ENCODE measurements around the gene UBE2G2. TPM values are rescaled to one million over a fixed set of nuclear protein-coding genes. Genes with fewer than 3 reads are reported as not detected.

Gene UBE2G2
- total RNA-seq, 2 donors from 2014 or later = 46.9 to 75.7 TPM

DNA sequence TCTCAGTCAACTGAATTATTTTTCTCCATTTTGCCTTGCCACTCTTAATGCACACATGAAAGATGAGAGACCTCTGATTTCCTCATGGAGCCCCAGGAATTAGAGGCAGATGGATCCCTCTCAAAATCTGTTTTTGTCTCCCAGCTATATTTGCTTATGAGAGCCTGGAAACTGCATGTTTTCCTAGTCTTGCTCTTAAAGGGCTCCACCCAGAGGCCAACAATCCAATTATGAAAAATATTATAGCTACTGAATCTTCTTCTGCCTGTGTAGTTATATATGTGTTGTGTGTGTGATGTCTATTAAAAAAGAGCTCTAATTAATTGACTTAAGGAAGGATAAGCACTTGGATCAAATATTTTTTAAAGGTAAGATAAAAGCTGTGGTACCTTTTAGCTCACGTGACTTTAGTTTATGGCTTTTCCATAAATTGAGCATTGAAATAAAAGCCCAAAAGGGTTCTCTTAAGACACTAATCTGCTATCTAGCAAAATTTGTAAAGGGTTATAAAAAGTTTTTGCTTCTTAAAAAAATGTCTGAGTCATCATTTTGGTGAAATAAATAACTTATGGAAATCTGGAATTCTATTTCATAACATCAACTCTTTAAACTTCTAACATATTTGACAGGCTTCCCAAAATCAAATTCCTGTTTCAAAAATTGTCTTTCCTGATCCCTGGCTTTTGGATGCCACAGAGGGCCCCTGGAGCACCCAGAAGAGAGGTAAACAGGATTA is 59.0 kb downstream of the UBE2G2 start:
- TF ChIP-seq POLR2AphosphoS5 (IDR thresholded peaks at IDR 0.05) (no peak), CTCF (IDR thresholded peaks at IDR 0.05) (no peak), POLR2A (IDR thresholded peaks at IDR 0.05) (no peak)
- H3K27ac ChIP-seq = no peak overlapping the region
- no peaks in the 10 kb centered on the region for H3K36me3 ChIP-seq
- intact Hi-C loops (cut with DNase I) = no loop called here
- H3K4me1 ChIP-seq (replicated peaks) = no peaks in the 10 kb centered on the region
- 60% methylated on average over 1 of the region's 1 CpG for WGBS
- no peaks in the 10 kb centered on the region for H3K9me3 ChIP-seq
- no peak for DNase-seq (ENCODE audit: low spot score)
- H3K4me3 ChIP-seq = no peak overlapping the region
- no peaks in the 10 kb centered on the region for H3K27me3 ChIP-seq (replicated peaks; ENCODE audit: insufficient read depth)

DNA sequence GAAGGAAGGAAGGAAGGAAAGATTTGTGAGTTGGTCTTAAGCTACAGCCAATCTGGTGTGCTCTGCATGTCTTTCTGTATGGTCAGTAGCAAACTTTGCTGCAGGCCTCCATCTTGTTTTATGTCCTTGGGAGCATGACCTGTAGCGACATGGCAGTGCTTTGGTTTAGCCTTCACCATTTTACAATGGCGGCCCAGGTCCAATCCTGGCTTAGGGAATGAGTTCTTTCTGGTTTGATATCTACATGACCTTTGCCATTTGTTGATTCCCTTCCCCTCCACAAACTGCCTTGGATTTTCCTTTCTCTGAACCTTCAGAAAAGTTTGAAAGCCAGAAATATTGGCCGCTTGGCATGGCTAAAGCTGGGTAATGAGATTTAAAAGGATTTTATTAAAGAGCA is 59.7 kb downstream of the UBE2G2 start:
- H3K4me1 ChIP-seq (replicated peaks) = no peaks in the 10 kb centered on the region
- TF ChIP-seq CTCF (IDR thresholded peaks at IDR 0.05) (no peak), POLR2AphosphoS5 (IDR thresholded peaks at IDR 0.05) (no peak), POLR2A (IDR thresholded peaks at IDR 0.05) (no peak)
- no peaks in the 10 kb centered on the region for H3K9me3 ChIP-seq
- no peak for DNase-seq (ENCODE audit: low spot score)
- no peaks in the 10 kb centered on the region for H3K27me3 ChIP-seq (replicated peaks; ENCODE audit: insufficient read depth)
- 91% methylated on average over 3 of the region's 3 CpGs for WGBS
- no peak overlapping the region for H3K4me3 ChIP-seq
- no peaks in the 10 kb centered on the region for H3K36me3 ChIP-seq
- H3K27ac ChIP-seq = no peak overlapping the region
- intact Hi-C loops (cut with DNase I) = no loop called here

- no peak overlapping the region for H3K27ac ChIP-seq
- no peaks in the 10 kb centered on the region for H3K27me3 ChIP-seq (replicated peaks; ENCODE audit: insufficient read depth)
- H3K9me3 ChIP-seq = no peaks in the 10 kb centered on the region
- H3K4me3 ChIP-seq = no peak overlapping the region
- no peaks in the 10 kb centered on the region for H3K36me3 ChIP-seq
- no peak for DNase-seq (ENCODE audit: low spot score)
- intact Hi-C loops (cut with DNase I) = no loop called here
- peaks cover 3% of the 10 kb centered on the region for H3K4me1 ChIP-seq (replicated peaks)
- no peak for TF ChIP-seq CTCF (IDR thresholded peaks at IDR 0.05)
- TF ChIP-seq POLR2AphosphoS5 (IDR thresholded peaks at IDR 0.05) = no peak
- TF ChIP-seq POLR2A (IDR thresholded peaks at IDR 0.05) = no peak
- WGBS = 83% methylated on average over 7 of the region's 7 CpGs
Measured at GRCh38 chr21:44740742-44741141, 60.9 kb downstream of the UBE2G2 start.

DNA sequence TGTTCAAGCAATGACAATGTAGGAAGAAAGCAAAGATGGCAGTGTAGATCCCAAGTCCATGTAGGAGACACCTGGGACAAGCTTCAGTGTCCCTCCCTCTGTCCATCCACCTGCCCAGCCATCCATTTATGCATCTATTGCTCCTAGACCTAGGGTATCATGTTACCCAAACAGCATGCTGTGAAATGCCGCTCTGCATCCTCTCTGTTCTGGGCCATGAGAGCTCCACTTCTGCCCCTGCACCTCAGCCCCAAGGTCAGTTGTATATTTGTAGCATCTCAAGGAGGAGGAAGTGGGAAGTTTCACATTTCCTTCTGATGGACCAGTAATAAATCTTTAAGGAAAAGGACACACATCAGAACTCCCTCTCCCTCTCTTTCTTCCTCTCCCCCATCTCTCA is 62.3 kb downstream of the UBE2G2 start:
- no peak for DNase-seq (ENCODE audit: low spot score)
- 82% methylated on average over 1 of the region's 1 CpG for WGBS
- H3K9me3 ChIP-seq = no peaks in the 10 kb centered on the region
- intact Hi-C loops (cut with DNase I) = no loop called here
- no peaks in the 10 kb centered on the region for H3K36me3 ChIP-seq
- TF ChIP-seq POLR2A (IDR thresholded peaks at IDR 0.05) (no peak), POLR2AphosphoS5 (IDR thresholded peaks at IDR 0.05) (no peak), CTCF (IDR thresholded peaks at IDR 0.05) (no peak)
- no peaks in the 10 kb centered on the region for H3K27me3 ChIP-seq (replicated peaks; ENCODE audit: insufficient read depth)
- H3K4me1 ChIP-seq (replicated peaks) = peaks cover 3% of the 10 kb centered on the region
- H3K27ac ChIP-seq = no peak overlapping the region
- no peak overlapping the region for H3K4me3 ChIP-seq

DNA sequence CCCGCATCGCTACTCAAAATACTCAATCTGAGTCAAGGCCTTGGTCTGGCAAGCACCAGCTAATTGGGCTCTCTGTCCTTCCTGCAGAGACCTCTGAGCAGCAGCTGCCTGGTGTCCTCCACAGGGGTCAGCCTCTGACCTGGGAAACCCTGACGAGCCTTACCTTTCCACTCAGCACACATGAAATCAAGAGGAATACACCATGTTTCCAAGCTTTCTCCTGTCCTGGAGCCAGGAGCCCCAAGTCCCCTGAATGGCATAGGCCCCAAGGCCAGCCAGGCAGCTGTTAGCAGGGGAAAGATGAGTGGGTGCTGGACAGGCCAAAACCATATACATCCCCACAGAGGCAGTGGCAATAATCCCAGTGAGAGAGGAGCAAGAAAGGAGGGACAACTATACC is 63.0 kb downstream of the UBE2G2 start:
- no peaks in the 10 kb centered on the region for H3K9me3 ChIP-seq
- no peak for DNase-seq (ENCODE audit: low spot score)
- H3K4me1 ChIP-seq (replicated peaks) = peaks cover 3% of the 10 kb centered on the region
- intact Hi-C loops (cut with DNase I) = no loop called here
- no peaks in the 10 kb centered on the region for H3K27me3 ChIP-seq (replicated peaks; ENCODE audit: insufficient read depth)
- H3K27ac ChIP-seq = no peak overlapping the region
- TF ChIP-seq POLR2AphosphoS5 (IDR thresholded peaks at IDR 0.05) (no peak), CTCF (IDR thresholded peaks at IDR 0.05) (no peak), POLR2A (IDR thresholded peaks at IDR 0.05) (no peak)
- H3K36me3 ChIP-seq = no peaks in the 10 kb centered on the region
- 94% methylated on average over 3 of the region's 3 CpGs for WGBS
- H3K4me3 ChIP-seq = no peak overlapping the region

Data from prostate gland (tissue), 2 donors.